SK-N-MC (cell line): ENCODE measurements around the gene PCDHB4.
"Not testable (repeated sequence)": the region's sequence is repeated elsewhere in the genome, so short reads cannot be mapped to it uniquely, and the experiment has no call there.

ENCODE experiments used
- DNase-seq: peaks from one replicate; pipeline ENCODE4 v3.0.0-alpha.2; 2011; ENCODE audit warnings: low read depth, low spot score
- H3K27ac ChIP-seq: fragments of 200-600 bp; sonication (generic); 2 replicates; pipeline ENCODE4 v1.5.1; 2016; ENCODE audit warnings: mixed run types
- H3K36me3 ChIP-seq: fragments of 200-600 bp; sonication (generic); 2 replicates; pipeline ENCODE4 v1.6.1; 2017; ENCODE audit warnings: antibody characterized with exemption, low read length, mixed read lengths; ENCODE audit not compliant: insufficient read depth
- H3K4me3 ChIP-seq: fragments of 200-600 bp; sonication (generic); 2 replicates; pipeline ENCODE4 v1.5.1; 2016
- H3K9ac ChIP-seq: fragments of 200-600 bp; sonication (generic); 2 replicates; pipeline ENCODE4 v1.8.0; 2017; ENCODE audit warnings: mixed run types, mixed read lengths; ENCODE audit not compliant: insufficient read length
- H3K9me3 ChIP-seq: fragments of 200-600 bp; sonication (generic); 2 replicates; pipeline ENCODE4 v1.6.1; 2017; ENCODE audit warnings: low read depth, mild to moderate bottlenecking, antibody characterized with exemption, low read length, moderate library complexity, mixed read lengths
- EZH2 ChIP-seq: fragments of 200-600 bp; sonication (generic); IDR thresholded peaks from one replicate; pipeline ENCODE4 v1.6.1; 2017; ENCODE audit warnings: antibody characterized with exemption
- FOXP2 ChIP-seq: optimal IDR thresholded peaks from 2 replicates; pipeline ENCODE3; 2011; ENCODE audit warnings: mild to moderate bottlenecking, moderate library complexity; ENCODE audit not compliant: insufficient read depth; ENCODE audit errors: extremely low read length, control extremely low read depth
- POLR2AphosphoS5 ChIP-seq: IDR thresholded peaks from 2 replicates; pipeline ENCODE4 v1.6.1; 2012; ENCODE audit warnings: mild to moderate bottlenecking, low read depth, low read length, borderline replicate concordance

PCDHB4 gene

DNA sequence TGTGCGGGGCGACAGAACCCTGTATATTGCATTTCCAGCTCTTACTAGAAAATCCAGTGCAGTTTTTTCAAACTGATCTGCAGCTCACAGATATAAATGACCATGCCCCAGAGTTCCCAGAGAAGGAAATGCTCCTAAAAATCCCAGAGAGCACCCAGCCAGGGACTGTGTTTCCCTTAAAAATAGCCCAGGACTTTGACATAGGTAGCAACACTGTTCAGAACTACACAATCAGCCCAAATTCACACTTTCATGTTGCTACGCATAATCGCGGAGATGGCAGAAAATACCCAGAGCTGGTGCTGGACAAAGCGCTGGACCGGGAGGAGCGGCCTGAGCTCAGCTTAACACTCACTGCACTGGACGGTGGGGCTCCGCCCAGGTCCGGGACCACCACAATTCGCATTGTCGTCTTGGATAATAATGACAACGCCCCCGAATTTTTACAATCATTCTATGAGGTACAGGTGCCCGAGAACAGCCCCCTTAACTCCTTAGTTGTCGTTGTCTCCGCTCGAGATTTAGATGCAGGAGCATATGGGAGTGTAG, 14.2 kb downstream of the PCDHB4 start:
- TF ChIP-seq EZH2 (no peak), POLR2AphosphoS5 (no peak), FOXP2 (no peak)
- Histone ChIP-seq H3K9me3 (peaks cover 4% of the 10 kb centered on the region), H3K27ac (peak overlapping the region; percentile 27; the same call in 1 of the 2 replicates), H3K36me3 (peaks cover 27% of the 10 kb centered on the region), H3K4me3 (peak overlapping the region; percentile 78), H3K9ac (peak overlapping the region; percentile 88)
- DNase-seq, result no peak

DNA sequence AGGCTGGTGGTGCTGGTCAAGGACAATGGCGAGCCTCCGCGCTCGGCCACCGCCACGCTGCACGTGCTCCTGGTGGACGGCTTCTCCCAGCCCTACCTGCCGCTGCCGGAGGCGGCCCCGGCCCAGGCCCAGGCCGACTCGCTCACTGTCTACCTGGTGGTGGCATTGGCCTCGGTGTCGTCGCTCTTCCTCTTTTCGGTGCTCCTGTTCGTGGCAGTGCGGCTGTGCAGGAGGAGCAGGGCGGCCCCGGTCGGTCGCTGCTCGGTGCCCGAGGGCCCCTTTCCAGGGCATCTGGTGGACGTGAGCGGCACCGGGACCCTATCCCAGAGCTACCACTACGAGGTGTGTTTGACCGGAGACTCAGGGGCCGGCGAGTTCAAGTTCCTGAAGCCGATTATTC, 15.7 kb downstream of the PCDHB4 start:
- not testable (repeated sequence) for DNase-seq, H3K27ac ChIP-seq, H3K9ac ChIP-seq, H3K4me3 ChIP-seq, H3K9me3 ChIP-seq
- peaks cover 27% of the 10 kb centered on the region for H3K36me3 ChIP-seq

DNA sequence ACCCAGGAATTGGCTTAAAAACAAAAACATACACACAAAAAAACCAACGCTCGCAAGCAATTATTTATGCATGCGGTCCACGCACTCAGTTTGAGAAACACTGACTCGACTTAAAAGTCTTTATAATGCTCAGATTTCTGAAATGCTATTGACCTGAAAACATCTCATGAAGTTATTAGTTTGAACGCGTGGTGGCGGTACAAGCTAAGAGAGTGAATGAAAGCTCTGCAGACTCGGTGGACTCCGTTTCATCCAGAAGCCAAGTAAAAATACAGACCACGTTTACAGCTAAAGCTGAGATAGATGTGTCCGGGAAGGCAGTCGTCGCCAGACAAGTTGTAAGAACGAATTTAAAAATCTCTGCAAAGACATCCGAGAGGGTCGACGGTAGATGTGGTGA, 28.2 kb downstream of the PCDHB4 start, which contains the start of gene PCDHB6:
TSS of gene PCDHB6 (plus strand) at position 246 of the 400 bp plus-strand sequence. CDS start 201 bp downstream, outside the sequence.
- Histone ChIP-seq H3K27ac (no peak within 1 kb of the TSS), H3K4me3 (no peak within 1 kb of the TSS), H3K9ac (no peak within 1 kb of the TSS), H3K36me3 (no peaks in the 10 kb centered on the region), H3K9me3 (no peaks in the 10 kb centered on the region)
- no peak for TF ChIP-seq FOXP2
- DNase-seq, result no peak

DNA sequence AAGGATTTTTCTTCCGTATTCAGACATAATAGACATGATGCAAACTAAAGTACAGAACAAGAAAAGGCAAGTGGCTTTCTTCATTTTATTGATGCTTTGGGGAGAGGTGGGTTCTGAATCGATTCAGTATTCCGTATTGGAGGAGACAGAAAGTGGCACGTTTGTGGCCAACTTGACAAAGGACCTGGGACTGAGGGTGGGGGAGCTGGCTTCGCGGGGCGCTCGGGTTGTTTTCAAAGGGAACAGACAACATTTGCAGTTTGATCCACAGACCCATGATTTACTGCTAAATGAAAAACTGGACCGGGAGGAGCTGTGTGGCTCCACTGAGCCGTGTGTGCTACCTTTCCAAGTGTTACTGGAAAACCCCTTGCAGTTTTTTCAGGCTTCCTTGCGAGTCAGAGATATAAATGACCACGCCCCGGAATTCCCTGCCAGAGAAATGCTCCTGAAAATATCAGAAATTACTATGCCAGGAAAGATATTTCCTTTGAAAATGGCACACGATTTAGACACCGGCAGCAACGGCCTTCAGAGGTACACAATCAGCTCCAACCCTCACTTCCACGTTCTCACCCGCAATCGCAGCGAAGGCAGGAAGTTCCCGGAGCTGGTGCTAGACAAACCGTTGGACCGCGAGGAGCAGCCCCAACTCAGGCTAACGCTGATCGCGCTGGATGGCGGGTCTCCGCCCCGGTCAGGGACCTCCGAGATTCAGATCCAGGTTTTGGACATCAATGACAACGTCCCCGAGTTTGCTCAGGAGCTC, 28.8 kb downstream of the PCDHB4 start:
- DNase-seq, result no peak
- Histone ChIP-seq H3K36me3 (no peaks in the 10 kb centered on the region), H3K4me3 (no peak overlapping the region), H3K9ac (no peak overlapping the region), H3K27ac (no peak overlapping the region), H3K9me3 (0 out of 2 replicates have a peak, but pooled peaks cover 3% of the 10 kb centered on the region)
- no peak for TF ChIP-seq FOXP2
- TF ChIP-seq EZH2, result no peak
- TF ChIP-seq POLR2AphosphoS5, result no peak

DNA sequence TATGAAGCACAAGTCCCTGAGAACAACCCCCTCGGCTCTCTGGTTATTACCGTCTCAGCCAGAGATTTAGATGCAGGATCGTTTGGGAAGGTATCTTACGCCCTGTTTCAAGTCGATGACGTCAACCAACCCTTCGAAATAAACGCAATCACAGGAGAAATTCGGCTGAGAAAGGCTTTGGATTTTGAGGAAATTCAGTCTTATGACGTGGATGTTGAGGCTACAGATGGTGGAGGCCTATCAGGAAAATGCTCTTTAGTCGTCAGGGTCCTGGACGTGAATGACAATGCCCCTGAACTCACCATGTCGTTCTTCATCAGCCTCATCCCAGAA, 29.3 kb downstream of the PCDHB4 start:
- Histone ChIP-seq H3K9me3 (0 out of 2 replicates have a peak, but pooled peaks cover 3% of the 10 kb centered on the region), H3K4me3 (no peak overlapping the region), H3K36me3 (no peaks in the 10 kb centered on the region), H3K9ac (no peak overlapping the region), H3K27ac (no peak overlapping the region)
- DNase-seq, result no peak
- TF ChIP-seq EZH2, result no peak

DNA sequence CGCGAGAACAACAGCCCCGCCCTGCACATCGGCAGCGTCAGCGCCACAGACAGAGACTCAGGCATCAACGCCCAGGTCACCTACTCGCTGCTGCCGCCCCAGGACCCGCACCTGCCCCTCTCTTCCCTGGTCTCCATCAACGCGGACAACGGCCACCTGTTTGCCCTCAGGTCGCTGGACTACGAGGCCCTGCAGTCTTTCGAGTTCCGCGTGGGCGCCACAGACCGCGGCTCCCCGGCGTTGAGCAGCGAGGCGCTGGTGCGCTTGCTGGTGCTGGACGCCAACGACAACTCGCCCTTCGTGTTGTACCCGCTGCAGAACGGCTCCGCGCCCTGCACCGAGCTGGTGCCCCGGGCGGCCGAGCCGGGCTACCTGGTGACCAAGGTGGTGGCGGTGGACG, 30.0 kb downstream of the PCDHB4 start:
- H3K36me3 ChIP-seq, H3K27ac ChIP-seq, H3K4me3 ChIP-seq, H3K9ac ChIP-seq, DNase-seq, H3K9me3 ChIP-seq: not testable (repeated sequence)

DNA sequence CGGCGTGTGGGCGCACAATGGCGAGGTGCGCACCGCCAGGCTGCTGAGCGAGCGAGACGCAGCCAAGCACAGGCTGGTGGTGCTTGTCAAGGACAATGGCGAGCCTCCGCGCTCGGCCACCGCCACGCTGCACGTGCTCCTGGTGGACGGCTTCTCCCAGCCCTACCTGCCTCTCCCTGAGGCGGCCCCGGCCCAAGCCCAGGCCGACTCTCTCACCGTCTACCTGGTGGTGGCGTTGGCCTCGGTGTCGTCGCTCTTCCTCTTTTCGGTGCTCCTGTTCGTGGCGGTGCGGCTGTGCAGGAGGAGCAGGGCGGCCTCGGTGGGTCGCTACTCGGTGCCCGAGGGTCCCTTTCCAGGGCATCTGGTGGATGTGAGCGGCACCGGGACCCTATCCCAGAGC, 30.5 kb downstream of the PCDHB4 start:
- not testable (repeated sequence) for H3K9me3 ChIP-seq, DNase-seq, H3K9ac ChIP-seq, H3K36me3 ChIP-seq, H3K4me3 ChIP-seq, H3K27ac ChIP-seq

DNA sequence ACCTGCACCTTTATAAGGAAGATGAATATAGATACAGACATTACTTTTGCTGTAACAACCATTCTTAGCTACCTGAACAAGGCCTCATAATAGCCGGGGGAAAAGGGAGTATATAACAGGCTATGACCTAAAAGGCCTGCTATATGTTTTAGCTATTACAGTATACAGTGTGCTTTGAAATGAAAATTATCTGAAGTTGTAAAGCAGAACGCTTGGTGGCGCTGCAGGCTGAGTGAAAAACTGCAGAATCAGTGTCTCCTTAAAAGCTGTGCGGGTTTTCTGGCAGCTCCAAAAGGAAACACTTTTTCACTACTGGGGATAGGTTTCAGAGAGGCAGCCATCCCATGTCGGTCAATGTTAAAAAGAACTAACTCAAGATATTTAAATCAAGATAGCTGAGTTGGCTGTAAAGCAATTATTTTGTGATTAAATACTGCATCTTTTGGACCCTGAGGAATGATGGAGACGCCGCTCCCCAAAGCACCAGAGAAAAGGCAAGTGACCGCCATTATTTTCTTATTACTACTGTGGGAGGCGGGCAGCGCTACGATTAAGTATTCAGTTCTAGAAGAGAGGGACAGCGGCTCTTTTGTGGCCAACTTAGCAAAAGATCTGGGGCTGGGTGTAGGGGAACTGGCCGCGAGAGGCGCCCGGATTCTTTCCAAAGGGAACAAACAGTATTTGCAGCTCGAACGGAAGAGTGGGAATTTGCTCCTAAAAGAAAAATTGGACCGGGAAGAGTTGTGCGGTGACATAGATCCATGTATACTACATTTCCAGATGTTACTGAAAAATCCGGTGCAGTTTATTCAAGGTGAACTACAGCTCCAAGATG, 34.1 kb downstream of the PCDHB4 start:
- Histone ChIP-seq H3K27ac (no peak overlapping the region), H3K36me3 (no peaks in the 10 kb centered on the region), H3K9ac (no peak overlapping the region), H3K9me3 (0 out of 2 replicates have a peak, but pooled peaks cover 3% of the 10 kb centered on the region), H3K4me3 (no peak overlapping the region)
- no peak for DNase-seq
- TF ChIP-seq FOXP2 (no peak), POLR2AphosphoS5 (no peak), EZH2 (no peak)

DNA sequence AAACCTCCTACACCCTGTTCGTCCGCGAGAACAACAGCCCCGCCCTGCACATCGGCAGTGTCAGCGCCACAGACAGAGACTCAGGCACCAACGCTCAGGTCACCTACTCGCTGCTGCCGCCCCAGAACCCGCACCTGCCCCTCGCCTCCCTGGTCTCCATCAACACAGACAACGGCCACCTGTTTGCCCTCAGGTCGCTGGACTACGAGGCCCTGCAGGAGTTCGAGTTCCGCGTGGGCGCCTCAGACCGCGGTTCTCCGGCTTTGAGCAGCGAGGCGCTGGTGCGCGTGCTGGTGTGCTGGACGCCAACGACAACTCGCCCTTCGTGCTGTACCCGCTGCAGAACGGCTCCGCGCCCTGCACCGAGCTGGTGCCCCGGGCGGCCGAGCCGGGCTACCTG, 35.7 kb downstream of the PCDHB4 start:
- not testable (repeated sequence) for H3K27ac ChIP-seq, H3K9ac ChIP-seq, H3K4me3 ChIP-seq, H3K9me3 ChIP-seq, DNase-seq, H3K36me3 ChIP-seq

DNA sequence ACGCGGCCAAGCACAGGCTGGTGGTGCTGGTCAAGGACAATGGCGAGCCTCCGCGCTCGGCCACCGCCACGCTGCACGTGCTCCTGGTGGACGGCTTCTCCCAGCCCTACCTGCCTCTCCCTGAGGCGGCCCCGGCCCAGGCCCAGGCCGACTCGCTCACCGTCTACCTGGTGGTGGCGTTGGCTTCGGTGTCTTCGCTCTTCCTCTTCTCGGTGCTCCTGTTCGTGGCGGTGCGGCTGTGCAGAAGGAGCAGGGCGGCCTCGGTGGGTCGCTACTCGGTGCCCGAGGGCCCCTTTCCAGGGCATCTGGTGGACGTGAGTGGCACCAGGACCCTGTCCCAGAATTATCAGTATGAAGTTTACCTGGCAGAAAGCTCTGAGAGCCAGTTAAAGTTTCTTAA, 36.3 kb downstream of the PCDHB4 start:
- not testable (repeated sequence) for H3K9me3 ChIP-seq, DNase-seq, H3K9ac ChIP-seq, H3K36me3 ChIP-seq, H3K27ac ChIP-seq, H3K4me3 ChIP-seq
